OCI-LY3 (cell line): ENCODE data around the gene WDR18.

Source experiments
- H2AFZ ChIP-seq: fragments of 200-600, 300-600 bp; shearing (Covaris generic); 2 replicates; pipeline ENCODE4 v1.6.0; 2014; ENCODE audit warnings: antibody characterized with exemption, low read depth, low read length
- H3K27ac ChIP-seq: fragments of 200-600, 300-600 bp; sonication (generic); 2 replicates; pipeline ENCODE4 v1.5.1; 2014; ENCODE audit warnings: mild to moderate bottlenecking, low read length, moderate library complexity, mixed read lengths
- H3K27me3 ChIP-seq: fragments of 200-600, 300-600 bp; sonication (generic); 2 replicates; pipeline ENCODE4 v1.6.1; 2014; ENCODE audit warnings: low read depth, low read length, mixed read lengths
- H3K36me3 ChIP-seq: fragments of 200-600, 300-600 bp; sonication (generic); replicated peaks from 2 replicates; pipeline ENCODE3; 2014; ENCODE audit warnings: low read depth, low read length, mixed read lengths
- H3K4me1 ChIP-seq: fragments of 300-600, 200-600 bp; sonication (generic); 2 replicates; pipeline ENCODE4 v1.6.1; 2014; ENCODE audit warnings: low read length, mixed read lengths
- H3K4me2 ChIP-seq: fragments of 200-600, 300-600 bp; sonication (generic); 2 replicates; pipeline ENCODE4 v1.6.1; 2014; ENCODE audit warnings: low read length, mixed read lengths
- H3K4me3 ChIP-seq: fragments of 300-600, 200-600 bp; sonication (generic); 2 replicates; pipeline ENCODE4 v1.5.1; 2014; ENCODE audit warnings: antibody characterized with exemption, mild to moderate bottlenecking, low read length, moderate library complexity
- H3K79me2 ChIP-seq: fragments of 300-600, 200-600 bp; shearing (Covaris generic); 2 replicates; pipeline ENCODE4 v1.6.1; 2014; ENCODE audit warnings: mild to moderate bottlenecking, low read length, mixed read lengths
- H3K9ac ChIP-seq: fragments of 300-600, 200-600 bp; shearing (Covaris generic); 2 replicates; pipeline ENCODE4 v1.6.0; 2014; ENCODE audit warnings: mild to moderate bottlenecking, low read length, moderate library complexity
- H3K9me3 ChIP-seq: fragments of 200-600, 300-600 bp; shearing (Covaris generic); 2 replicates; pipeline ENCODE4 v1.6.1; 2014; ENCODE audit warnings: low read length, mixed read lengths; ENCODE audit not compliant: insufficient read depth
- H4K20me1 ChIP-seq: fragments of 200-600, 300-600 bp; sonication (generic); 2 replicates; pipeline ENCODE4 v1.6.1; 2016; ENCODE audit warnings: low read length, mixed read lengths; ENCODE audit not compliant: insufficient read depth
- EZH2phosphoT487 ChIP-seq: fragments of 200-600 bp; shearing (Covaris generic); IDR thresholded peaks from 2 replicates; pipeline ENCODE4 v1.6.1; 2018; ENCODE audit warnings: antibody characterized with exemption, mixed run types, low read depth
- TF ChIP-seq, protein P1 (sequence below): fragments of 200-600, 300-600 bp; sonication (generic); IDR thresholded peaks from 2 replicates; pipeline ENCODE4 v1.5.1; 2014; ENCODE audit warnings: antibody characterized with exemption, low read length, low read depth

The WDR18 gene

DNA sequence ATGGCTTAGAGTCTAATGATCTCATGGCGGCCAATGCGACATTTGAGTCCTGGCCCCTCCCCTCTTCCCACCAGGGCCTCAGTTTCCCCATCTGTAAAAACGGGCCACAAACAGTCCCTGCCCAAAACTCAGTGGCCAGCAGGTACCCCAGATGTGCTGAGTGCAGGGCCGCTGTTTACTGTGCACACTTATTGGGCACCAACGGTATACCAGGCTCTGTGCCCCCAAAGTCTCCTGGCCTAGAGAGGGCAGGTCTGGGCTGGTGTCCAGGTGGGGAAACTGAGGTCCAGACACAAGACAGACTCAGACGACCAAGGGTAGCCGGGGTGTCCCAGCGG is 23.6 kb upstream of the WDR18 start:
- Histone ChIP-seq H4K20me1 (peaks cover 28% of the 10 kb centered on the region; the same call in 1 of the 2 replicates), H3K9me3 (no peaks in the 10 kb centered on the region), H3K79me2 (peaks cover 20% of the 10 kb centered on the region), H2AFZ (no peak overlapping the region), H3K27ac (no peak overlapping the region), H3K4me3 (no peak overlapping the region), H3K9ac (no peak overlapping the region), H3K4me1 (no peaks in the 10 kb centered on the region), H3K36me3 (peaks cover 54% of the 10 kb centered on the region), H3K4me2 (no peak overlapping the region), H3K27me3 (no peaks in the 10 kb centered on the region)
- TF ChIP-seq EZH2phosphoT487: no peak

DNA sequence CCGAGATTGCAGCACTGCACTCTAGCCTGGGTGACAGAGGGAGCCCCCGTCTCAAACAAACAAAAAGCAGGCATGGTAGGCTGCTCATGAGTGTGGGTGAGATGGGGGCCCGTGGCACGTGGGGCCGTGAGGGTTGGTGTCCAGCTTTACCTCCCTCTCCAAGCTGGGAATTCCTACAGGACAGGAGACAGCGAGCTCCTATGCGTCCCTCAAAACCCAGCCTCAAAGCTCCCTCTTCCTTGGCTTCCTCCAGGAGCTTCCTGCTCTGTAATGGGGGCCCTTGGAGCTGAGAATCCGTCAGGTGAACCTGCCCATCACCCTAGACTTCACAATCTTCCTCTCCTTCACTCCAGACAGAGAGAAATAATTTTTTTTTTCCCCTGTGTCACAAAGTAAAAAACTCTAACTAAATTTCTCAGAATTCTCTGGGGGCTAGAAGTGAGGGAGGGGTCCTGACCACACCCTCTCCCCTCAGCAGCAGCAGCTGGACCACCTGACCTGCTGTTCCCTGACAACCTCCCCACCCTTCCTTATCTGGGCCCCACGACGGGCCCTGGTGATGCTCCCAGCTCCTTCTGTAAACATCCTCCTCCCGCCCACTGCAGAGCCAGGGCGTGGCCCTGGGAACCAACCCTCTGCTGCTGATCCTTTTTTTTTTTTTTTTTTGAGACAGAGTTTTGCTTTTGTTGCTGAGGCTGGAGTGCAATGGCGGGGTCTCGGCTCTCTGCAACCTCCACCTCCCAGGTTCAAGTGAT is 22.1 kb upstream of the WDR18 start:
- Histone ChIP-seq H2AFZ (no peak overlapping the region), H3K4me2 (no peak overlapping the region), H3K9me3 (no peaks in the 10 kb centered on the region), H3K36me3 (peaks cover 62% of the 10 kb centered on the region), H3K4me1 (no peaks in the 10 kb centered on the region), H3K9ac (no peak overlapping the region), H3K4me3 (no peak overlapping the region), H3K27me3 (no peaks in the 10 kb centered on the region), H4K20me1 (peaks cover 16% of the 10 kb centered on the region; the same call in 1 of the 2 replicates), H3K79me2 (peaks cover 8% of the 10 kb centered on the region; the same call in 1 of the 2 replicates), H3K27ac (no peak overlapping the region)
- TF ChIP-seq, protein P1, sequence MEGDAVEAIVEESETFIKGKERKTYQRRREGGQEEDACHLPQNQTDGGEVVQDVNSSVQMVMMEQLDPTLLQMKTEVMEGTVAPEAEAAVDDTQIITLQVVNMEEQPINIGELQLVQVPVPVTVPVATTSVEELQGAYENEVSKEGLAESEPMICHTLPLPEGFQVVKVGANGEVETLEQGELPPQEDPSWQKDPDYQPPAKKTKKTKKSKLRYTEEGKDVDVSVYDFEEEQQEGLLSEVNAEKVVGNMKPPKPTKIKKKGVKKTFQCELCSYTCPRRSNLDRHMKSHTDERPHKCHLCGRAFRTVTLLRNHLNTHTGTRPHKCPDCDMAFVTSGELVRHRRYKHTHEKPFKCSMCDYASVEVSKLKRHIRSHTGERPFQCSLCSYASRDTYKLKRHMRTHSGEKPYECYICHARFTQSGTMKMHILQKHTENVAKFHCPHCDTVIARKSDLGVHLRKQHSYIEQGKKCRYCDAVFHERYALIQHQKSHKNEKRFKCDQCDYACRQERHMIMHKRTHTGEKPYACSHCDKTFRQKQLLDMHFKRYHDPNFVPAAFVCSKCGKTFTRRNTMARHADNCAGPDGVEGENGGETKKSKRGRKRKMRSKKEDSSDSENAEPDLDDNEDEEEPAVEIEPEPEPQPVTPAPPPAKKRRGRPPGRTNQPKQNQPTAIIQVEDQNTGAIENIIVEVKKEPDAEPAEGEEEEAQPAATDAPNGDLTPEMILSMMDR: no peak
- no peak for TF ChIP-seq EZH2phosphoT487

DNA sequence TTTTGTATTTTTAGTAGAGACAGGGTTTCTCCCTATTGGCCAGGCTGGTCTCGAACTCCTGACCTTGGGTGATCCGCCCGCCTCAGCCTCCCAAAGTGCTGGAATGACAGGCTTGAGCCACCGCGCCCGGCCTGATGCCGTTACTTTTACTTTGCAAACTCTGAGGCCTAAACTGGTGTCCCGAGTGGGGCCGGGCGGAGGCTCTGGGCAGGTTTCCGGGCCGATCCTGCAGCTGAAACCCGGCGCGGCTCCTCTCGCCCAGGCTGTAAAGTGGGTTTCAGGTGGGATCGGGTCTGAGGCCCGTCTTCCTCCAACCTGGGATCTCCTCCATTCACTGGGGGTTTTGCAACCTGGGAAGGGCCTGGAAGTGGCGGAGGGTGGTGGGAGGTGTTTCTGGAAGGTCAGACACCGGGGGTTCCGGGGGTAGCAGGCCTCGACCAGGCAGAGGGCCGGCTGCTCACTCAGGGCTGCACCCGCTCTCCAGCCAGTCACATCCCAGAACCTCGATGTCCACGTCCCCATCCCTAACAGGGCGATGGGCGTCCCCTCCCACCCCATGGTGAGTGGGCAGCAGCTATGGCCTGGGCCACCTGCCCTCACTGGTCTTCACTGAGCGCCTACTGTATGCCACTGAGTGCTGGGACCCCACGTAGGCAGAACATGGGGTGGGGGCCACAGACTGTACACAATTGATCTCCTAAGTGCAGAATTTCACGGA is 21.3 kb upstream of the WDR18 start:
- Histone ChIP-seq H3K79me2 (peaks cover 8% of the 10 kb centered on the region; the same call in 1 of the 2 replicates), H3K4me3 (no peak overlapping the region), H3K27me3 (no peaks in the 10 kb centered on the region), H3K27ac (no peak overlapping the region), H3K9me3 (no peaks in the 10 kb centered on the region), H3K4me1 (no peaks in the 10 kb centered on the region), H3K36me3 (peaks cover 67% of the 10 kb centered on the region), H4K20me1 (peaks cover 16% of the 10 kb centered on the region; the same call in 1 of the 2 replicates), H2AFZ (no peak overlapping the region), H3K4me2 (no peak overlapping the region), H3K9ac (no peak overlapping the region)
- TF ChIP-seq, protein P1: no peak
- TF ChIP-seq EZH2phosphoT487: no peak

DNA sequence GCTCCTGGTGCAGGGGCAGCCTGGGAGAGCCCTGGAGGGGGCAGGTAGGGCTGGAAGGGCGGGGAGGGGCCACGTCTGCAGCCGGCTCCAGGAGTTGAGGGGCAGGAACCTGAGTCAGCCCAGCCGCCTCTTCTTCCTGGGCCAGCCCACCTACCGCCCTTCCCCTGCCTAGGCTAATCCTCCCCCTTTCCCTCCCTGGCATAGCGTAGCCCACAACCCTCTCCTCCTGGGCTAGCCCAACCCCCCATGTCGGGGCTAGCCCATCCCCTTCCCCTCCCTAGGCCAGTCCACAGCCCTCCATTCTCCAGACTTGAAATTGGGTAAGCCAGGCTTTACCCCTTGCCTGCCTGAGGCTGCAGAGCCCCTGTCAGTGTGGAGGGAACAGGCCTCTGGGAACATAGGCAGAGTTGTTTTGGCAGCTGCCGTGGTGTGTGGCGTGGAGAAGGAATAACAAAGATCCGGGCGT is 20.6 kb upstream of the WDR18 start:
- Histone ChIP-seq H3K9me3 (no peaks in the 10 kb centered on the region), H3K4me3 (no peak overlapping the region), H3K4me1 (no peaks in the 10 kb centered on the region), H3K27me3 (no peaks in the 10 kb centered on the region), H3K4me2 (no peak overlapping the region), H2AFZ (no peak overlapping the region), H3K79me2 (peaks cover 8% of the 10 kb centered on the region; the same call in 1 of the 2 replicates), H3K36me3 (peaks cover 71% of the 10 kb centered on the region), H3K9ac (no peak overlapping the region), H4K20me1 (peaks cover 16% of the 10 kb centered on the region; the same call in 1 of the 2 replicates), H3K27ac (no peak overlapping the region)
- no peak for TF ChIP-seq EZH2phosphoT487
- TF ChIP-seq, protein P1: no peak
